ENCODE results near the gene FOXA2. TPM values are rescaled to one million over a fixed set of nuclear protein-coding genes. Genes with fewer than 3 reads are reported as not detected.

The FOXA2 gene
- total and polyA plus RNA-seq, 2 of the 13 experiments (the other 11 are each of a cell fraction or from before 2014, with no cell fraction given) = 8.8 to 12.2 TPM

DNA sequence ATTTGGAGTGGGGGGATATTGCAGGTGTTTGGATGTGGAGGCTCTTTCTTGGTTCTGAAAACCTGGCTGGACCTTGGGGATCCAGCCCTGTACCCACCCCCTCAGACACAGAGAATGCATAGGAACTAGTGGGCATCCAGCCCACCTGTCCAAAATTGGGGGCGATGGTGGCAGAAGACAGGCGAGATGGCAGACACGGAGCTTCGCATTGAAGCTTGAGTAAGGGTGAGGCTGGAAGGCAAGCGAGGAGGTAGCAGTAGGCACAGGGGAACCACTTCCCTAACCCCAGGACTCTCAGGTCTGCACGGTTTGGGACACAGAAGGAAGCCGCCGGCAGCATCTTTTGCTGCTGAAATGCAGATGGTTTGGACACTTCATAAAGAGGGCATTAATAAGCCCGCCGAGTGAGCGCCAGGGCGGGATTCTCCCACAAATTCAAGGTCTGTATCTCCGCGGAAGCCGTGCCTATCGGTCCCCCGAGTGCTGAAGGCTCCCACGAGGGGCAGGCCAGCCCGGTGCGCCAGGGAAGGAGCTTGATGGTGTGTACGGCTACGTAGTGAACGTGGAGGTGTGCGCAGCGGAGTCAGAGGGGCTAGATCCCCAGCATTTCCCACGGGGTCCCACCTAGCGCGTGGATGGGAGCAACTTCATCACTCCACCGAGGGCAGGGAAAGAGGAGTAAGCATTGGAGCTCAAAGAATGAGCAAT, 1.6 kb upstream of the FOXA2 start (continued):
- TF ChIP-seq, protein P1, sequence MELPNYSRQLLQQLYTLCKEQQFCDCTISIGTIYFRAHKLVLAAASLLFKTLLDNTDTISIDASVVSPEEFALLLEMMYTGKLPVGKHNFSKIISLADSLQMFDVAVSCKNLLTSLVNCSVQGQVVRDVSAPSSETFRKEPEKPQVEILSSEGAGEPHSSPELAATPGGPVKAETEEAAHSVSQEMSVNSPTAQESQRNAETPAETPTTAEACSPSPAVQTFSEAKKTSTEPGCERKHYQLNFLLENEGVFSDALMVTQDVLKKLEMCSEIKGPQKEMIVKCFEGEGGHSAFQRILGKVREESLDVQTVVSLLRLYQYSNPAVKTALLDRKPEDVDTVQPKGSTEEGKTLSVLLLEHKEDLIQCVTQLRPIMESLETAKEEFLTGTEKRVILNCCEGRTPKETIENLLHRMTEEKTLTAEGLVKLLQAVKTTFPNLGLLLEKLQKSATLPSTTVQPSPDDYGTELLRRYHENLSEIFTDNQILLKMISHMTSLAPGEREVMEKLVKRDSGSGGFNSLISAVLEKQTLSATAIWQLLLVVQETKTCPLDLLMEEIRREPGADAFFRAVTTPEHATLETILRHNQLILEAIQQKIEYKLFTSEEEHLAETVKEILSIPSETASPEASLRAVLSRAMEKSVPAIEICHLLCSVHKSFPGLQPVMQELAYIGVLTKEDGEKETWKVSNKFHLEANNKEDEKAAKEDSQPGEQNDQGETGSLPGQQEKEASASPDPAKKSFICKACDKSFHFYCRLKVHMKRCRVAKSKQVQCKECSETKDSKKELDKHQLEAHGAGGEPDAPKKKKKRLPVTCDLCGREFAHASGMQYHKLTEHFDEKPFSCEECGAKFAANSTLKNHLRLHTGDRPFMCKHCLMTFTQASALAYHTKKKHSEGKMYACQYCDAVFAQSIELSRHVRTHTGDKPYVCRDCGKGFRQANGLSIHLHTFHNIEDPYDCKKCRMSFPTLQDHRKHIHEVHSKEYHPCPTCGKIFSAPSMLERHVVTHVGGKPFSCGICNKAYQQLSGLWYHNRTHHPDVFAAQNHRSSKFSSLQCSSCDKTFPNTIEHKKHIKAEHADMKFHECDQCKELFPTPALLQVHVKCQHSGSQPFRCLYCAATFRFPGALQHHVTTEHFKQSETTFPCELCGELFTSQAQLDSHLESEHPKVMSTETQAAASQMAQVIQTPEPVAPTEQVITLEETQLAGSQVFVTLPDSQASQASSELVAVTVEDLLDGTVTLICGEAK (IDR thresholded peaks at IDR 0.05) = no peak
- TF ChIP-seq, protein P1 (CRISPR knock-in tag; IDR thresholded peaks at IDR 0.05) = no peak
- TF ChIP-seq, protein P2, sequence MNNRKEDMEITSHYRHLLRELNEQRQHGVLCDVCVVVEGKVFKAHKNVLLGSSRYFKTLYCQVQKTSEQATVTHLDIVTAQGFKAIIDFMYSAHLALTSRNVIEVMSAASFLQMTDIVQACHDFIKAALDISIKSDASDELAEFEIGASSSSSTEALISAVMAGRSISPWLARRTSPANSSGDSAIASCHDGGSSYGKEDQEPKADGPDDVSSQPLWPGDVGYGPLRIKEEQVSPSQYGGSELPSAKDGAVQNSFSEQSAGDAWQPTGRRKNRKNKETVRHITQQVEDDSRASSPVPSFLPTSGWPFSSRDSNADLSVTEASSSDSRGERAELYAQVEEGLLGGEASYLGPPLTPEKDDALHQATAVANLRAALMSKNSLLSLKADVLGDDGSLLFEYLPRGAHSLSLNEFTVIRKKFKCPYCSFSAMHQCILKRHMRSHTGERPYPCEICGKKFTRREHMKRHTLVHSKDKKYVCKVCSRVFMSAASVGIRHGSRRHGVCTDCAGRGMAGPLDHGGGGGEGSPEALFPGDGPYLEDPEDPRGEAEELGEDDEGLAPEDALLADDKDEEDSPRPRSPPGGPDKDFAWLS (CRISPR knock-in tag; IDR thresholded peaks at IDR 0.05; ENCODE audit: borderline replicate concordance) = no peak
- no peak for TF ChIP-seq SRF (IDR thresholded peaks at IDR 0.05; ENCODE audit: low read depth, low read length)
- TF ChIP-seq ARID2 (CRISPR knock-in tag; IDR thresholded peaks at IDR 0.05; ENCODE audit: borderline replicate concordance) = no peak
- TF ChIP-seq, protein P3, sequence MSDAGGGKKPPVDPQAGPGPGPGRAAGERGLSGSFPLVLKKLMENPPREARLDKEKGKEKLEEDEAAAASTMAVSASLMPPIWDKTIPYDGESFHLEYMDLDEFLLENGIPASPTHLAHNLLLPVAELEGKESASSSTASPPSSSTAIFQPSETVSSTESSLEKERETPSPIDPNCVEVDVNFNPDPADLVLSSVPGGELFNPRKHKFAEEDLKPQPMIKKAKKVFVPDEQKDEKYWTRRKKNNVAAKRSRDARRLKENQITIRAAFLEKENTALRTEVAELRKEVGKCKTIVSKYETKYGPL (CRISPR knock-in tag; IDR thresholded peaks at IDR 0.05) = no peak
- TF ChIP-seq ZNF768 (CRISPR knock-in tag; IDR thresholded peaks at IDR 0.05) = no peak
- TF ChIP-seq NFRKB (IDR thresholded peaks at IDR 0.05) = no peak
- no peak for TF ChIP-seq BRCA1 (CRISPR knock-in tag; IDR thresholded peaks at IDR 0.05)
- no peak for TF ChIP-seq CREB1 (IDR thresholded peaks at IDR 0.05)
- TF ChIP-seq CREB1 (CRISPR knock-in tag; IDR thresholded peaks at IDR 0.05) = no peak
- no peak for TF ChIP-seq ZNF225 (CRISPR knock-in tag; IDR thresholded peaks at IDR 0.05)
- TF ChIP-seq, protein P4, sequence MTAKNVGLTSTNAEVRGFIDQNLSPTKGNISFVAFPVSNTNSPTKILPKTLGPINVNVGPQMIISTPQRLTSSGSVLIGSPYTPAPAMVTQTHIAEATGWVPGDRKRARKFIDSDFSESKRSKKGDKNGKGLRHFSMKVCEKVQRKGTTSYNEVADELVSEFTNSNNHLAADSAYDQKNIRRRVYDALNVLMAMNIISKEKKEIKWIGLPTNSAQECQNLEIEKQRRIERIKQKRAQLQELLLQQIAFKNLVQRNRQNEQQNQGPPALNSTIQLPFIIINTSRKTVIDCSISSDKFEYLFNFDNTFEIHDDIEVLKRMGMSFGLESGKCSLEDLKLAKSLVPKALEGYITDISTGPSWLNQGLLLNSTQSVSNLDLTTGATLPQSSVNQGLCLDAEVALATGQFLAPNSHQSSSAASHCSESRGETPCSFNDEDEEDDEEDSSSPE (CRISPR knock-in tag; IDR thresholded peaks at IDR 0.05) = no peak
- no peak for TF ChIP-seq ZKSCAN8 (CRISPR knock-in tag; IDR thresholded peaks at IDR 0.05; ENCODE audit: borderline replicate concordance)
- TF ChIP-seq AGO1 (IDR thresholded peaks at IDR 0.05; ENCODE audit: low read depth, low read length, poor library complexity, severe bottlenecking) = no peak
- no peak for TF ChIP-seq KLF15 (CRISPR knock-in tag; IDR thresholded peaks at IDR 0.05; ENCODE audit: borderline replicate concordance)
- no peak for TF ChIP-seq TEAD2 (CRISPR knock-in tag; IDR thresholded peaks at IDR 0.05)
- TF ChIP-seq GTF3A (CRISPR knock-in tag; conservative IDR thresholded peaks at IDR 0.05) = no peak
